C4-2B (cell line): ENCODE results near the gene MAGOH.

Experiments used
- ZFX ChIP-seq: fragments of 450-650 bp; IDR thresholded peaks from 2 replicates; pipeline ENCODE4 v1.6.1; 2017
- TF ChIP-seq, protein P1 (sequence below): fragments of 450-650 bp; conservative IDR thresholded peaks from 2 replicates; pipeline ENCODE4 v1.5.1; 2017; ENCODE audit warnings: mild to moderate bottlenecking

DNA sequence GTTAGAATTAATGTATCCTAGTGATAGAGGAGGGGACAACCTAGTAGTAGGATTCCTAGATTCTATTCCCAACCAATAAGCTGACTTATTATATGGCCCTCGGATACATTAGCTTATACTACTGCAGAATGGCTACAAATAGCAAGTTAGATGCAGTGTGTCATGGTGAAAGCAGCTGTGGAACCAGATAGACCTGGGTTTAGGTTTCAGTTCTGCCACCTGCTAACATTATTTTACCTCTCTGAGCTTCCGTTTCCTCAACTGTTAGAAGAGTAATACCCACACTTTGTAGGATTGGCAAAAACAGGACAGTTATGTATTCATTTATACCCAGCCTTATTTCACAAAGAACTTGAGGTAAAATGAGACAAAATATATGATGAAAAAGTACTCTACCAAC, 21.6 kb upstream of the MAGOH start:
- TF ChIP-seq, protein P1, sequence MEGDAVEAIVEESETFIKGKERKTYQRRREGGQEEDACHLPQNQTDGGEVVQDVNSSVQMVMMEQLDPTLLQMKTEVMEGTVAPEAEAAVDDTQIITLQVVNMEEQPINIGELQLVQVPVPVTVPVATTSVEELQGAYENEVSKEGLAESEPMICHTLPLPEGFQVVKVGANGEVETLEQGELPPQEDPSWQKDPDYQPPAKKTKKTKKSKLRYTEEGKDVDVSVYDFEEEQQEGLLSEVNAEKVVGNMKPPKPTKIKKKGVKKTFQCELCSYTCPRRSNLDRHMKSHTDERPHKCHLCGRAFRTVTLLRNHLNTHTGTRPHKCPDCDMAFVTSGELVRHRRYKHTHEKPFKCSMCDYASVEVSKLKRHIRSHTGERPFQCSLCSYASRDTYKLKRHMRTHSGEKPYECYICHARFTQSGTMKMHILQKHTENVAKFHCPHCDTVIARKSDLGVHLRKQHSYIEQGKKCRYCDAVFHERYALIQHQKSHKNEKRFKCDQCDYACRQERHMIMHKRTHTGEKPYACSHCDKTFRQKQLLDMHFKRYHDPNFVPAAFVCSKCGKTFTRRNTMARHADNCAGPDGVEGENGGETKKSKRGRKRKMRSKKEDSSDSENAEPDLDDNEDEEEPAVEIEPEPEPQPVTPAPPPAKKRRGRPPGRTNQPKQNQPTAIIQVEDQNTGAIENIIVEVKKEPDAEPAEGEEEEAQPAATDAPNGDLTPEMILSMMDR = no peak
- TF ChIP-seq ZFX = no peak
